DND-41 (cell line): ENCODE results near the gene QSOX2.
A peak's percentile ranks its signal among the peaks of the same experiment; 100 is the strongest.

Experiments
- ATAC-seq: fragments of 200-7000 bp; cut with Tn5 transposase; 3 replicates; pipeline ENCODE4 v1.9.1; 2021; ENCODE audit warnings: low read depth; ENCODE audit not compliant: insufficient read depth
- DNase-seq: peaks from one replicate; pipeline ENCODE4 v3.0.0-alpha.2; 2020
- H2AFZ ChIP-seq: 2 replicates; pipeline ENCODE4 v1.6.0; 2012; ENCODE audit warnings: low read depth, low read length
- H3K27ac ChIP-seq: 2 replicates; pipeline ENCODE4 v1.5.1; 2012; ENCODE audit warnings: low read length, inconsistent platforms
- H3K27me3 ChIP-seq: fragments of 200-600 bp; sonication (generic); 2 replicates; pipeline ENCODE4 v1.6.0; 2012; ENCODE audit warnings: low read length, mild to moderate bottlenecking, inconsistent platforms; ENCODE audit not compliant: insufficient read depth, poor library complexity
- H3K36me3 ChIP-seq: 2 replicates; pipeline ENCODE4 v1.5.1; 2012; ENCODE audit warnings: low read length, inconsistent platforms; ENCODE audit not compliant: insufficient read depth
- H3K4me1 ChIP-seq: 2 replicates; pipeline ENCODE4 v1.5.1; 2012; ENCODE audit warnings: mild to moderate bottlenecking, low read length; ENCODE audit not compliant: insufficient read depth
- H3K4me2 ChIP-seq: 2 replicates; pipeline ENCODE4 v1.6.0; 2012; ENCODE audit warnings: mild to moderate bottlenecking, moderate library complexity, low read length, inconsistent platforms; ENCODE audit not compliant: insufficient read depth
- H3K4me3 ChIP-seq, 2 experiments: fragments of 200-600 bp in 1 of 2; shearing (Covaris generic) in 1 of 2; 2 replicates each; pipeline ENCODE4 v1.5.1; 2012 to 2016; ENCODE audit warnings: inconsistent platforms in 2 of 2, low read length in 2 of 2, mild to moderate bottlenecking in 2 of 2, low read depth in 1 of 2, moderate library complexity in 1 of 2
- H3K79me2 ChIP-seq: 2 replicates; pipeline ENCODE4 v1.6.0; 2012; ENCODE audit warnings: low read length, inconsistent platforms; ENCODE audit not compliant: insufficient read depth
- H3K9ac ChIP-seq: 2 replicates; pipeline ENCODE4 v1.6.0; 2012; ENCODE audit warnings: low read depth, mild to moderate bottlenecking, inconsistent platforms, low read length, moderate library complexity
- H3K9me3 ChIP-seq: 2 replicates; pipeline ENCODE4 v1.5.1; 2012; ENCODE audit warnings: low read length, moderate library complexity, mild to moderate bottlenecking, inconsistent platforms; ENCODE audit not compliant: insufficient read depth, severe bottlenecking
- H4K20me1 ChIP-seq: 2 replicates; pipeline ENCODE4 v1.6.0; 2012; ENCODE audit warnings: low read length; ENCODE audit not compliant: insufficient read depth
- EZH2 ChIP-seq: IDR thresholded peaks from 3 replicates; pipeline ENCODE4 v1.6.1; 2012; ENCODE audit warnings: borderline replicate concordance, low read depth, mild to moderate bottlenecking, moderate library complexity, low read length, inconsistent platforms; ENCODE audit not compliant: severe bottlenecking
- TF ChIP-seq, protein P1 (sequence below): IDR thresholded peaks from 2 replicates; pipeline ENCODE4 v1.5.1; 2012; ENCODE audit warnings: borderline replicate concordance, low read length, moderate library complexity, mild to moderate bottlenecking; ENCODE audit not compliant: poor library complexity, severe bottlenecking; ENCODE audit errors: extremely low read depth

Gene QSOX2

DNA sequence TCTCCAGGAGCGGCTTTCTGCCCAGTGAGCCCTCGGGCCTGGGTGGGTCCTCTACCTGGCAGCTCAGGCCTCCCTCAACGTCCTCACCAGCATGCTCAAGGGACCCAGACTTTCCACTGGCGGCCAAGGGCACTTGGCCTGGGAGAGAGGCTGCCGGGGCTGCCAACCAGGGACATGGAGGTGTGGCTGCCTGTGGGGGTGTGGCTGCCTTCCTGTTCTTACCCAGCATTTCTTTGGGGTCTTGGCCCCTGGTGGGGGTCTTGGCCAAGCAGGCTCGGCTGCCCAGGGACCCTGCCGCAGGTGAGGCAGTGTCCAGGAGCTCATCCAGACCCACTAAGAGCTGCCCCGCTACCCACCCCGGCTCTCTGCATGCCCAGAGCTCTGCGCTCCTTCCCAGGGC is 7.2 kb upstream of the QSOX2 start:
- no peak overlapping the region for H2AFZ ChIP-seq

DNA sequence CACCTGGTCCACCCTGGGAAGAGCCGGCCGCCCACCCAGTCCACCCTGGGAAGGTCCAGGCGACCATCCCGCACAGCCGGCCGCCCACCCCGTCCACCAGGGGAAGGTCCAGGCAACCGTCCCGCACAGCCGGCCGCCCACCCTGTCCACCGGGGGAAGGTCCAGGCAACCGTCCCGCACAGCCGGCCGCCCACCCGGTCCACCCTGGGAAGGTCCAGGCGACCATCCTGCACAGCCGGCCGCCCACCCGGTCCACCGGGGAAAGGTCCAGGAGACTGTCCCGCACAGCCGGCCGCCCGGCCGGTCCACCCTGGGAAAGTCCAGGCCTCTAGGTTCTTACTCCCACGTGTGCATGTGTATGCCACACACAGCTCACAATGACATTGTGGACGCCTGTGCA is 6.7 kb upstream of the QSOX2 start:
- Histone ChIP-seq H3K4me1 (no peaks in the 10 kb centered on the region), H3K27ac (no peak overlapping the region), H3K36me3 (no peaks in the 10 kb centered on the region), H4K20me1 (no peaks in the 10 kb centered on the region), H3K4me3 (no peak overlapping the region), H2AFZ (no peak overlapping the region), H3K9ac (no peak overlapping the region), H3K4me2 (no peak overlapping the region), H3K27me3 (no peaks in the 10 kb centered on the region), H3K79me2 (no peaks in the 10 kb centered on the region), H3K9me3 (no peaks in the 10 kb centered on the region)
- TF ChIP-seq, protein P1, sequence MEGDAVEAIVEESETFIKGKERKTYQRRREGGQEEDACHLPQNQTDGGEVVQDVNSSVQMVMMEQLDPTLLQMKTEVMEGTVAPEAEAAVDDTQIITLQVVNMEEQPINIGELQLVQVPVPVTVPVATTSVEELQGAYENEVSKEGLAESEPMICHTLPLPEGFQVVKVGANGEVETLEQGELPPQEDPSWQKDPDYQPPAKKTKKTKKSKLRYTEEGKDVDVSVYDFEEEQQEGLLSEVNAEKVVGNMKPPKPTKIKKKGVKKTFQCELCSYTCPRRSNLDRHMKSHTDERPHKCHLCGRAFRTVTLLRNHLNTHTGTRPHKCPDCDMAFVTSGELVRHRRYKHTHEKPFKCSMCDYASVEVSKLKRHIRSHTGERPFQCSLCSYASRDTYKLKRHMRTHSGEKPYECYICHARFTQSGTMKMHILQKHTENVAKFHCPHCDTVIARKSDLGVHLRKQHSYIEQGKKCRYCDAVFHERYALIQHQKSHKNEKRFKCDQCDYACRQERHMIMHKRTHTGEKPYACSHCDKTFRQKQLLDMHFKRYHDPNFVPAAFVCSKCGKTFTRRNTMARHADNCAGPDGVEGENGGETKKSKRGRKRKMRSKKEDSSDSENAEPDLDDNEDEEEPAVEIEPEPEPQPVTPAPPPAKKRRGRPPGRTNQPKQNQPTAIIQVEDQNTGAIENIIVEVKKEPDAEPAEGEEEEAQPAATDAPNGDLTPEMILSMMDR: no peak
- no peak for TF ChIP-seq EZH2
- DNase-seq (no peak), ATAC-seq (no peak)

More for the DNA sequence above, 7.2 kb upstream of the QSOX2 start:
- ATAC-seq (no peak), DNase-seq (no peak)
- no peaks in the 10 kb centered on the region for H3K79me2 ChIP-seq
- TF ChIP-seq EZH2: no peak
- TF ChIP-seq, protein P1: no peak
- no peaks in the 10 kb centered on the region for H3K4me1 ChIP-seq
- H3K4me3 ChIP-seq: no peak overlapping the region
- no peaks in the 10 kb centered on the region for H3K36me3 ChIP-seq
- no peak overlapping the region for H3K27ac ChIP-seq
- H3K4me2 ChIP-seq: no peak overlapping the region
- H3K9ac ChIP-seq: no peak overlapping the region
- H4K20me1 ChIP-seq: no peaks in the 10 kb centered on the region
- no peaks in the 10 kb centered on the region for H3K27me3 ChIP-seq
- no peaks in the 10 kb centered on the region for H3K9me3 ChIP-seq

DNA sequence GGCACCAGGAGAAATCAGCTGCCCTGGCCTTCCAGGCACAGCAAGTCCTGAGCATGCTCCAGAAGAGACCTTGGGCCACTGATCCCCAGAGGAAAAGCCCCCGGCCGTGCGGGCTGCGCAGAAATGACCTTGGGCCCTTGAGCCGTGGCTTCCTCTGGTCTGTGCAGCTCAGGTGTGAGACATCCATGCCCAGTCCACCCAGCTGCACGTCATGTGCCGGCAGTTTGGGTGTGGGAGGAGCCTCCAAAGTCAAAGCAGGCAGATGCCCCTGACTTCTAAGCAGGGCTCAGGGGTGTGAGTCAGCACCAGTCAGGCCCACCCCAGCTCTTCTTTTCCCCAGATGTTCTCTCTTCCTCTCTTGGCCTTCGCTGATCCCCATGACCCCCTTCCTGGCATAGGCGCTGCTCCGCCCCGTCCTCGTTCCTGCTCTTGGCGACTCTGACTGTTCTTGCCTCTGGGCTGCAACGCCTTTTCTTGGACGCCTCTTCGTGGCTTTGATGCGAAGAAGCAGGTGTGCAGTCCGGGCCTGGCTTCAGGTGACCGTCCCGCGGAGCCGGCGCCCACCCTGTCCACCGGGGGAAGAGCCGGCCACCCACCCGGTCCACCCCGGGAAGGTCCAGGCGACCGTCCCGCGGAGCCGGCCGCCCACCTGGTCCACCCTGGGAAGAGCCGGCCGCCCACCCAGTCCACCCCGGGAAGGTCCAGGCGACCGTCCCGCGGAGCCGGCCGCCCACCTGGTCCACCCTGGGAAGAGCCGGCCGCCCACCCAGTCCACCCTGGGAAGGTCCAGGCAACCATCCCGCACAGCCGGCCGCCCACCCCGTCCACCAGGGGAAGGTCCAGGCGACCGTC is 5.9 kb upstream of the QSOX2 start:
- H3K27ac ChIP-seq: no peak overlapping the region
- no peak for DNase-seq
- H3K9me3 ChIP-seq: no peaks in the 10 kb centered on the region
- no peak overlapping the region for H2AFZ ChIP-seq
- no peaks in the 10 kb centered on the region for H3K27me3 ChIP-seq
- H3K36me3 ChIP-seq: no peaks in the 10 kb centered on the region
- H3K4me3 ChIP-seq: no peak overlapping the region
- H3K79me2 ChIP-seq: no peaks in the 10 kb centered on the region
- H3K4me2 ChIP-seq: no peak overlapping the region
- no peaks in the 10 kb centered on the region for H4K20me1 ChIP-seq
- ATAC-seq: 0 out of 3 replicates have a peak, but pooled peaks have one; percentile 19
- H3K9ac ChIP-seq: no peak overlapping the region
- H3K4me1 ChIP-seq: no peaks in the 10 kb centered on the region
- TF ChIP-seq, protein P1: no peak
- TF ChIP-seq EZH2: no peak

DNA sequence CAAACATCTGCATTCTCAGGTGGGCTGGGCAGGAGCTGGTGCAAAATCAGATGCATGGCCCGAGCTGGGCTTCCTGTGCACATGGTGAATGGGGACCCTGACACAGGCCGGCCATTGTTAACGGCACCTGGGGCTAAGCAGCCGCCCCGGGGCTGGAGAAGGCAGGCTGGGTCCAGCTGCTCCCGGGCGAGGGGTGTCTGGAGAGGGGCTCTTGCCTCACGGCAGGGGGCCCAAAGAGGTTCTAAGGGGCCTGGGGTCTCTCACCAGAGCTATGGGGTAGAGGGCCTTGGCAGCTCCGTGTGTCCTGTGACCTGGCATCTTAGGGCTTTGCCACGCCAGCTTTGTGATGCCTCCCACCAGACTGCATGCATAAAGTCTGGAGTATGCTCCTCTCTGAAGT is 5.1 kb upstream of the QSOX2 start:
- no peaks in the 10 kb centered on the region for H3K27me3 ChIP-seq
- H3K36me3 ChIP-seq: no peaks in the 10 kb centered on the region
- DNase-seq (no peak), ATAC-seq (no peak)
- H3K4me2 ChIP-seq: no peak overlapping the region
- TF ChIP-seq, protein P1: no peak
- TF ChIP-seq EZH2: no peak
- no peaks in the 10 kb centered on the region for H3K79me2 ChIP-seq
- no peak overlapping the region for H2AFZ ChIP-seq
- no peak overlapping the region for H3K4me3 ChIP-seq
- H3K9me3 ChIP-seq: no peaks in the 10 kb centered on the region
- peaks cover 5% of the 10 kb centered on the region for H3K4me1 ChIP-seq
- H3K27ac ChIP-seq: no peak overlapping the region
- H4K20me1 ChIP-seq: no peaks in the 10 kb centered on the region
- H3K9ac ChIP-seq: no peak overlapping the region
